GM20431 (cell line): ENCODE results near the gene PDE1C.
"Not testable (repeated sequence)": the region's sequence is repeated elsewhere in the genome, so short reads cannot be mapped to it uniquely, and the experiment has no call there.

Experiments used
- in situ Hi-C: fragments of 300-500 bp; cut with MseI, MboI; formaldehyde crosslinking; loops from one replicate; pipeline ENCODE4 v1.15.0; 2020; ENCODE audit warnings: low sequenced_read_pairs; ENCODE audit not compliant: unreplicated experiment

PDE1C gene

GRCh38 chr7:32076802-32077201 is 6.6 kb upstream of the PDE1C start:
- in situ Hi-C loops = not testable (repeated sequence)

- in situ Hi-C loops = no loop called here
These were observed 5.4 kb upstream of the PDE1C start for GRCh38 chr7:32075612-32076011.

GRCh38 chr7:32074787-32075585 is 4.8 kb upstream of the PDE1C start:
- in situ Hi-C loops = no loop called here

- in situ Hi-C loops = no loop called here
These were observed 3.3 kb upstream of the PDE1C start for GRCh38 chr7:32073533-32073932.

GRCh38 chr7:32072397-32072796 is 2.2 kb upstream of the PDE1C start:
- in situ Hi-C loops = no loop called here

GRCh38 chr7:32071466-32072091 is 1.4 kb upstream of the PDE1C start:
- in situ Hi-C loops = no loop called here

GRCh38 chr7:32070051-32070405 is 179 bp downstream of the PDE1C start:
- in situ Hi-C loops = no loop called here

- in situ Hi-C loops = no loop called here
These were observed 1.0 kb downstream of the PDE1C start for GRCh38 chr7:32069116-32069650.

GRCh38 chr7:32068411-32069101 is 1.7 kb downstream of the PDE1C start:
- in situ Hi-C loops = no loop called here

- in situ Hi-C loops = no loop called here
These were observed 3.8 kb downstream of the PDE1C start for GRCh38 chr7:32066441-32066840.

GRCh38 chr7:32063614-32064013 is 6.6 kb downstream of the PDE1C start:
- in situ Hi-C loops = no loop called here

GRCh38 chr7:32062150-32062549 is 8.1 kb downstream of the PDE1C start:
- in situ Hi-C loops = no loop called here

GRCh38 chr7:32061346-32061745 is 8.9 kb downstream of the PDE1C start:
- in situ Hi-C loops = no loop called here

- in situ Hi-C loops = no loop called here
These were observed 10.8 kb downstream of the PDE1C start for GRCh38 chr7:32059289-32060011.

- in situ Hi-C loops = no loop called here
These were observed 12.2 kb downstream of the PDE1C start for GRCh38 chr7:32058002-32058401.

- in situ Hi-C loops = no loop called here
These were observed 13.4 kb downstream of the PDE1C start for GRCh38 chr7:32056767-32057166.

GRCh38 chr7:32053204-32053603 is 17.0 kb downstream of the PDE1C start:
- in situ Hi-C loops = no loop called here

- in situ Hi-C loops = no loop called here
These were observed 19.1 kb downstream of the PDE1C start for GRCh38 chr7:32051128-32051527.

- in situ Hi-C loops = no loop called here
These were observed 20.6 kb downstream of the PDE1C start for GRCh38 chr7:32049599-32049998.

- in situ Hi-C loops = no loop called here
These were observed 21.2 kb downstream of the PDE1C start for GRCh38 chr7:32048970-32049491.
